Adrenal gland (tissue), 5 donors: ENCODE data around the gene PHKG1.

Experiments used
- POLR2A ChIP-seq, 2 donors: fragments of 450-650 bp; IDR thresholded peaks; one replicate each; pipeline ENCODE4 v1.6.1; 2017; ENCODE audit warnings: antibody characterized with exemption in 2 of 2, mild to moderate bottlenecking in 2 of 2, moderate library complexity in 1 of 2
- TF ChIP-seq, protein P1 (sequence below), 6 experiments: fragments of 450-650 bp in 4 of 6; fragments of 200-600 bp in 2 of 6; sonication (generic) in 1 of 6; IDR thresholded peaks; 1 replicate in 5 of 6; 2 replicates in 1 of 6; pipeline versions ENCODE4 v1.5.1 to v1.8.0; 2016 to 2021; ENCODE audit warnings: antibody characterized with exemption in 6 of 6, mild to moderate bottlenecking in 2 of 6, moderate library complexity in 1 of 6
- donor health status: DM: no; HTN: no; CAD: no.

GRCh38 chr7:56048245-56048644 lies 44.5 kb downstream of the PHKG1 start:
- TF ChIP-seq, protein P1, sequence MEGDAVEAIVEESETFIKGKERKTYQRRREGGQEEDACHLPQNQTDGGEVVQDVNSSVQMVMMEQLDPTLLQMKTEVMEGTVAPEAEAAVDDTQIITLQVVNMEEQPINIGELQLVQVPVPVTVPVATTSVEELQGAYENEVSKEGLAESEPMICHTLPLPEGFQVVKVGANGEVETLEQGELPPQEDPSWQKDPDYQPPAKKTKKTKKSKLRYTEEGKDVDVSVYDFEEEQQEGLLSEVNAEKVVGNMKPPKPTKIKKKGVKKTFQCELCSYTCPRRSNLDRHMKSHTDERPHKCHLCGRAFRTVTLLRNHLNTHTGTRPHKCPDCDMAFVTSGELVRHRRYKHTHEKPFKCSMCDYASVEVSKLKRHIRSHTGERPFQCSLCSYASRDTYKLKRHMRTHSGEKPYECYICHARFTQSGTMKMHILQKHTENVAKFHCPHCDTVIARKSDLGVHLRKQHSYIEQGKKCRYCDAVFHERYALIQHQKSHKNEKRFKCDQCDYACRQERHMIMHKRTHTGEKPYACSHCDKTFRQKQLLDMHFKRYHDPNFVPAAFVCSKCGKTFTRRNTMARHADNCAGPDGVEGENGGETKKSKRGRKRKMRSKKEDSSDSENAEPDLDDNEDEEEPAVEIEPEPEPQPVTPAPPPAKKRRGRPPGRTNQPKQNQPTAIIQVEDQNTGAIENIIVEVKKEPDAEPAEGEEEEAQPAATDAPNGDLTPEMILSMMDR (IDR thresholded peaks at IDR 0.05), result no peak
- no peak for TF ChIP-seq POLR2A (IDR thresholded peaks at IDR 0.05)
